NB4 (cell line): ENCODE data around the gene PNLIPRP2.

Source experiments
- MYC ChIP-seq: IDR thresholded peaks from 2 replicates; pipeline ENCODE4 v1.6.1; 2011; ENCODE audit warnings: low read depth, low read length
- POLR2A ChIP-seq: IDR thresholded peaks from 2 replicates; pipeline ENCODE4 v1.6.1; 2011; ENCODE audit warnings: mild to moderate bottlenecking; ENCODE audit not compliant: insufficient read length; ENCODE audit errors: extremely low read depth
- TF ChIP-seq, protein P1 (sequence below): IDR thresholded peaks from one replicate; pipeline ENCODE4 v1.5.1; 2012; ENCODE audit warnings: low read depth, low read length
- TF ChIP-seq, protein P2 (sequence below): IDR thresholded peaks from 2 replicates; pipeline ENCODE4 v1.6.1; 2011; ENCODE audit warnings: low read depth, low read length

DNA sequence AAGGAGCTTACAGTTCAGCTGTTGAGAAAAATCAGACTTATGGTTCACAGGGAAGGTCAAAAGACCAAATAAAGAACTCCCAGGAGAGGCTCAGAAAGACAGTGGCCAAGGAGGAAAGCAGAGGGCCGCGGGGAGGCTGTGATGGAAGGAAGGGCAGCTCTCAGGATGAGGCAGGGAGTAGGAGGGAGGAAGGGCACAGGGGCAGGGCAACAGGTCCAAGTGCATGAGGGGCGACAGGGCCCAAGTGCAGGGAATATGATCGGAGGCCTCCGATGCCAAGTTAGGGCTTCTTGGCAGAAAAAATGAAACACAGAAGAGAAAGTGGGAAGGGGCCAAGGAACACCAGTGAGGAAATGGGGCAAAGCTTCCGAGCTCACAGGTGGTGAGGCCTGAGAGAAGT lies 13.4 kb upstream of the PNLIPRP2 start:
- TF ChIP-seq MYC: no peak
- TF ChIP-seq POLR2A: no peak
- TF ChIP-seq, protein P1, sequence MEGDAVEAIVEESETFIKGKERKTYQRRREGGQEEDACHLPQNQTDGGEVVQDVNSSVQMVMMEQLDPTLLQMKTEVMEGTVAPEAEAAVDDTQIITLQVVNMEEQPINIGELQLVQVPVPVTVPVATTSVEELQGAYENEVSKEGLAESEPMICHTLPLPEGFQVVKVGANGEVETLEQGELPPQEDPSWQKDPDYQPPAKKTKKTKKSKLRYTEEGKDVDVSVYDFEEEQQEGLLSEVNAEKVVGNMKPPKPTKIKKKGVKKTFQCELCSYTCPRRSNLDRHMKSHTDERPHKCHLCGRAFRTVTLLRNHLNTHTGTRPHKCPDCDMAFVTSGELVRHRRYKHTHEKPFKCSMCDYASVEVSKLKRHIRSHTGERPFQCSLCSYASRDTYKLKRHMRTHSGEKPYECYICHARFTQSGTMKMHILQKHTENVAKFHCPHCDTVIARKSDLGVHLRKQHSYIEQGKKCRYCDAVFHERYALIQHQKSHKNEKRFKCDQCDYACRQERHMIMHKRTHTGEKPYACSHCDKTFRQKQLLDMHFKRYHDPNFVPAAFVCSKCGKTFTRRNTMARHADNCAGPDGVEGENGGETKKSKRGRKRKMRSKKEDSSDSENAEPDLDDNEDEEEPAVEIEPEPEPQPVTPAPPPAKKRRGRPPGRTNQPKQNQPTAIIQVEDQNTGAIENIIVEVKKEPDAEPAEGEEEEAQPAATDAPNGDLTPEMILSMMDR: no peak
- TF ChIP-seq, protein P2, sequence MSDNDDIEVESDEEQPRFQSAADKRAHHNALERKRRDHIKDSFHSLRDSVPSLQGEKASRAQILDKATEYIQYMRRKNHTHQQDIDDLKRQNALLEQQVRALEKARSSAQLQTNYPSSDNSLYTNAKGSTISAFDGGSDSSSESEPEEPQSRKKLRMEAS: no peak
